HuH-7.5 (cell line): ENCODE results near the gene KCTD1.

Experiments
- DNase-seq: peaks from one replicate; pipeline ENCODE4 v3.0.0; 2011; ENCODE audit warnings: low spot score

The KCTD1 gene

GRCh38 chr18:26548415-26549262 lies at the start of gene KCTD1:
TSS of gene KCTD1 (minus strand) at chr18:26548553. CDS start at chr18:26548536, 17 bp downstream.
- peak; percentile 92 for DNase-seq

DNA sequence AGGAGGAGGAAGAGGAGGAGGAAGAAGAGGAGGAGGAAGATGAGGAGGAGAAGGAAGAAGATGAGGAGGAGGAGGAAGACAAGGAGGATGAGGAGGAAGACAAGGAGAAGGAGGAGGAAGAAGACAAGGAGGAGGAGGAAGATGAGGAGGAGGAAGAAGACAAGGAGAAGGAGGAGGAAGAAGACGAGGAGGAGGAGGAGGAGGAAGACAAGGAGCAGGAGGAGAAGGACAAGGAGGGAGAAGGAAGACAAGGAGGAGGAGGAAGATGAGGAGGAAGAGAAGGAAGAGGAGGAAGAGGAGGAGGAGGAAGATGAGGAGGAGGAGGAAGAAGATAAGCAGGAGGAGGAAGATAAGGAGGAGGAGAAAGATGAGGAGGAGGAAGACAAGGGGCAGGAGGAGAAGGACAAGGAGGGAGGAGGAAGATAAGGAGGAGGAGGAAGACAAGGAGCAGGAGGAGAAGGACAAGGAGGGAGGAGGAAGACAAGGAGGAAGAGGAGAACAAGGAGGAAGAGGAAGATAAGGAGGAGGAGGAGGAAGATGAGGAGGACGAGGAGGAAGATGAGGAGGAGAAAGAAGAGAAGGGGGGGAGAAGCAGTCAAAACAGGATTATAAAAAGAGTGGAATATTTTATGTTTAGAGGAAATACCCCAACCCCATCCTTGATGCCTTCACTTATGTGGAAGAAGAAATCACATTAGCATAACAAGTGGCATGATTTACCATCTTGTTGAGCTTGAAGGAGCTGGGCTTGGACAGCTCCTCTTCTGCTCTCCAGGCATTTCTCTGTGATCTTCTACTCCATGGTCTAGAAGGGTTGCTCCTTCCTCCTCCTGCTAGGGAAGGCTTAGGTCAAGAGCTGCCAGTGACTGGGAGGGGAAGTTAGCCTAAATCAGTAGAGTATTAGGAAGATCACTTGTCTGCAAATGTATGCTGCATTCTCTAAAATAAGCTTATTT lies 45.3 kb upstream of the KCTD1 start:
- no peak for DNase-seq

DNA sequence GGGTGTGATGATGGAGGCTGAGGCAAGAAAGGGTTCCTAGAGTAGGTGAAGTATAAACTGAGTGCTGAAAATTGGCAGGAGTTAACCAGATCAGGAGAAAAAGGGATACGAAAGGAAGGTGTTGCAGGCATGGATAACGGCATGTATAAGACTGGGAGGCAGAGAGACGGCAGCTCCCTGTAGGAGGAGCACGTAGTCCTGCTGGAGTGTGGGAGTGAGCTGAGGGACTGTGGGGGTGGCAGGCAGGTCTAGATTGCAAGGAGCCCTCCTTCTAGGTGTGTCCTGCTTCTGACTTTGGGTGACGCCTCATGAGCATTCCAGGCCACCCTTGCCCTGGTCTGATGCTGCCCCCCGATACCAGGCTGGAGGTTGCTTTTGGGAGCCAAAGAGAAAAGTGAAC lies 36.4 kb upstream of the KCTD1 start:
- DNase-seq = no peak

GRCh38 chr18:26579941-26580618 lies 31.7 kb upstream of the KCTD1 start:
- no peak for DNase-seq

GRCh38 chr18:26575865-26576217 lies 27.5 kb upstream of the KCTD1 start:
- DNase-seq = no peak

DNA sequence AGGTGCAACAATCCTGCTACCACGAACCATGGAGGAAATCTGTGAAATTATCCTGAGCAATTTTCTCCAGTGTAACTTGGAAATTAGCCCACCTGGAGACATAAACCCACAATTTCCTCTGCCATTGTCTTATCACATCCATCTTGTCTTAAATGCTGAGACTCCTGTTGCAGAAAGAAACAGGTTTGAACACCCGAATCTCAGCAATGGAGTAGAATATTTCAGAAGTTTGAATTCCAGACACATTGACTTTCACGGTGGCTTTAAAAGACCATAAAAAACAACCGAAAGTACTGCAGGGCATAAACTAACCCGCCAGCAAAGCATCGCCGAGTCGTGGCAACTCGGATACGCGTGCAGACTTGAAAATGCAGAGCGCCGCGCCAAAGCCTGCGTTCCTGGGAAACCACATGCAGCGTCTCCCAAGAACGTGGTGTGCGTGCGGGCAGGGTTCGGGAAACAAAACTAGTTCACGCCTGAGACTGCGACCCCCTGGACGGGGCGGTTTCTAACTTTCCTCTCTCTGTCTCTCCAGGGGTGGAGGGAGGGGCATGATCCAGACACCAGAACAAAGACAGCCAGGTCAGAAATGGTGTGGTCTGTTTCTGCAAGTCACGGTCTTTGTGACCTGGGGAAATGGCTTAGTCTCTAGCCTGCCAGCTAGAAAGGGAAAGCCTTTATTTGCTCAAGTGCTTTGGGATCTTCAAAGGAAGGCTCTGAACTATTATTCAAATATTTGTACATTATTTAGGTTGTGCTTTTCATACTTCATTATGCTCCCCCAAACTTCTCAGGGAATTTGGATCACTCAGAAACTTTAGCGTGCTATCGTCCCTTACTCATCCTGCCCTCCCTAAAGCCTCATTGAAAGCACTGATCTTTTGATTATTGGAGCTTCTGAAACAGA lies 26.9 kb upstream of the KCTD1 start:
- DNase-seq = no peak

DNA sequence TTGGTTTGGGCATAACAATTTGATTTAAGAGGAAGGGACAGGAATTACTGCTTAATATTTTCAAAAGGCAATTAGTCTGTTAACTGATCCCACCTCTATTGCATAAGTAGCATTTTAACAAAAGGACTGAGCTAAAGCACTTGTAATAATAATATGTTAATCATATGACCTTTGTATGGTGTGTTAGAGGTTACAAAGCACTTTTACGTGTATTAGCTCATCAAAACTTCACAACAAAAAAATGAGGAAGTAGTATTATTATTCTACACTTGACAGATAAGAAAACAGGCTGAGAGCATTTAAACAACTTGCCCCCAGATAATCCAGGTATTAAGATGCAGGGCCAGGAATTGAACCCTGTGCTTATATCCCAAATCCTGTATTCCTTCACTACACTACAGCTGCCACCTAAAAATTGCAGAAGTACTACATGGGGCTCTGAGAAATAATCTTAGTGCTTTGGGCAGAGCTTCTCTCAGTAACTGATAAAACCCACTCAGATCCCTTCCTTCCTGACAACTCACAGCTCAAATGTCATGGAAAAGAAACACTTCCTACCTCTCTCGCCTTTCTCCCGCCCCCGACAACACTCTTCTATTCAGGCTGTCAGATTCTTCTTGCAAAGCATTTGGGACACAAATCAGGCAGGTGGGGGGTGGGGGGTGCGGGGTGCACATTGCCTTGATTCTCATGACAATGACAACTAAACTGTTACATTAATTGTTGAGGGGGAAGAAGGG lies 20.7 kb upstream of the KCTD1 start:
- DNase-seq = no peak

- no peak for DNase-seq
Measured at GRCh38 chr18:26568513-26568912, 20.2 kb upstream of the KCTD1 start.

DNA sequence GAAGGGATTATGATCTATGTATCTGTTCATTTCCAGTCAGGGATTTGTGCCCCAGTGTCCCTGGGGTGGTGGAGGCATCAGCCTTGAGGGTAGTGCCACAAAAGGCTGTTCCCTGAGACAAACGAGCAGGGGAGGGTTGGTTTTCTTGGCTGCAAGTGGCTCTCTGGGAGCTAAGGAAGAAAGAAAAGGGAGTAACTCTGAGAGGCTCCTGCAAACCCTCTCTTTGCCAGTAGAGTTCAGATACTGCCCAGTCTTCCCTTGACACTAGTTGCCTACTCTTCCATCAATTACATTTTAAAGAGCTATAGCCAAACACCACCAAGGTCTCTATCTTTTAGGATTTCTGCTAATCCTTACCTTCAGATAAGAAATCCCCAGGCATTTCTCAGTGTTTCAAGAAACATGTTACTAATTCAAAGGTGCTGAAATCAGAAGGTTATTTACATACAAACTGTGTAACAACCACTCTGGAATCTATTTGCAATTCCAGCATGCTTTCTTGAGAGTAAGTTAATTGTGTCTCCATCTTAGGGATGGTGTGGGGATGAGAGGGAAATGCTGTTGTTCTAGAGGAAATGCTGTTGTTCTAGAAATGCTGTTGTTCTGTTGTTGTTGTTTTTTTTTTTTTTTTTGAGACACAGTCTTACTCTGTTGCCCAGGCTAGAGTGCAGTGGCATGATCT lies 18.7 kb upstream of the KCTD1 start:
- no peak for DNase-seq

DNA sequence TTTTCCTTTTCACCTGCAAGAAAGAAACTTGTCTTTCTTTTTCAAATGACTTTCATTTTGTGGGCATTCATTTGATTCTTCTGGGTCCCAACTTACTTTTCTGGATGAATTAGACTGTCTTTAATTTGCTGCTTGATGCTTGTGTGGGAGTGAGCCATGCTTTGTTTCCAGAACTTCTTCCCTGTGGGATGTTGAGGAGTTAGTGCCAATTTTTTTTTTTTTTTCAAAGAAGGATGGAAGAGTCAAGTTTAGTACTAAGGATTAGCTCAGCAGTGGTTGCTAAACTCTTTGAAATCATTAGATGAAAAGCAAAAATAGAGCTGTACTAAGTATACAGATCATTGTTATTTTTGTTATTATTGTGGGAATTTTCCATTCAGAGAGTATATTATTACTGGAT lies 17.2 kb upstream of the KCTD1 start:
- DNase-seq = no peak

GRCh38 chr18:26563024-26563423 lies 14.7 kb upstream of the KCTD1 start:
- DNase-seq = no peak

DNA sequence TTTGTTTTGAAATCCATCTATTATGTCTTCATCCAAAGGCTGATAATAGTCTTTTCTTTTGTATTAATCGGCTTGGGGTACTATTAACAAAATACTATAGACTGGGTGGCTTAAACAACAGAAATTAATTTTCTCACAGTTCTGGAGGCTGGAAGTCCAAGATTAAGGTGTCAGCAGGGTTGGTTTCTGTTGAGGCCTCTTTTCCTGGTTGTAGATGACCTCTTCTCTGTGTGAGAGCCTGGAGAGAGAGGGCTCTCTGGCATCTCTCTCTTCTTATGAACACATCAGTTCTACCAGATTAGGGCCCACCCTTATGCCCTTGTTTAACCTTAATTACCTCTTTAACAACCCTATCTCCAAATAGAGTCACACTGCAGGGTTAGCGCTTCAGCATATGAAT lies 14.2 kb upstream of the KCTD1 start:
- no peak for DNase-seq

DNA sequence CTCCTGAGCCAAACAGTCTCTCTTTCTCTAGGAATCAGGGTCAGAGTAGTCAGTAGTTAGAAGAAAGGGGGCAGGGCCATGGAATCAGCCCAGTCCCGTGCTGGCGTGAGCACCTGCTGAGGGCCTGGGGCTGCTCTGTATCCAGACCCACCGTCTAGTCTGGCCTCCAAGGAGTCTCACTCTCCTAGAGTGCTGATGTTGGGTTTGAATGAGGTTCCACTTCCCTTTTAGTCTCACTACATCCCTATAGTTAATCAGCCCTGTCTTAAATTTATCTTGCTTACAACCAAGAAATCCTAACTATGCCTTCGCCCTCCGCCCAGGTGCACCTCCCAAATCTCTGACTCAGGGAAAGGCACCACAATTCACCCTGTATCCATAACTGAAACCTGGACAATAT lies 13.4 kb upstream of the KCTD1 start:
- no peak for DNase-seq

GRCh38 chr18:26556573-26556972 lies 8.2 kb upstream of the KCTD1 start:
- DNase-seq = no peak

GRCh38 chr18:26555804-26556553 lies 7.6 kb upstream of the KCTD1 start:
- no peak for DNase-seq

DNA sequence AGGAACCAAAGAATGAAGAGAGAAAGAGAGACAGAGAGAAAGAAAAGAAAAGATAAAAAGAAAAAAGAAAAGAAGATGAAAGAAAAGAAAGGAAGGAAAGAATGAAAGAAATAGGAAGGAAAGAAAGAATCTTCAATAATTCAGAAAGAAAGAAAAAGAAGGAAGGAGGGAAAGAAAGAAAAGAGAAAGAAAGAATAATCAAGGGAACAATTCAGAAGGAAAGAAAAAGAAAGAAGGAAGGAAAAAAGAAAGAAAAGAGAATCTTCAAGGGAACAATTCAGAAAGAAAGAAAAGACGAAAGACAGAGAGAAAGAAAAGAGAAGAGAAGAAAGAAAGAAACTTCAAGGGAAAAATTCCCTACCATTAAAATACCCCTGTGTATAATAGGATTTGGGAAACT lies 5.6 kb upstream of the KCTD1 start:
- DNase-seq = no peak

GRCh38 chr18:26551695-26552081 lies 3.3 kb upstream of the KCTD1 start:
- no peak for DNase-seq

DNA sequence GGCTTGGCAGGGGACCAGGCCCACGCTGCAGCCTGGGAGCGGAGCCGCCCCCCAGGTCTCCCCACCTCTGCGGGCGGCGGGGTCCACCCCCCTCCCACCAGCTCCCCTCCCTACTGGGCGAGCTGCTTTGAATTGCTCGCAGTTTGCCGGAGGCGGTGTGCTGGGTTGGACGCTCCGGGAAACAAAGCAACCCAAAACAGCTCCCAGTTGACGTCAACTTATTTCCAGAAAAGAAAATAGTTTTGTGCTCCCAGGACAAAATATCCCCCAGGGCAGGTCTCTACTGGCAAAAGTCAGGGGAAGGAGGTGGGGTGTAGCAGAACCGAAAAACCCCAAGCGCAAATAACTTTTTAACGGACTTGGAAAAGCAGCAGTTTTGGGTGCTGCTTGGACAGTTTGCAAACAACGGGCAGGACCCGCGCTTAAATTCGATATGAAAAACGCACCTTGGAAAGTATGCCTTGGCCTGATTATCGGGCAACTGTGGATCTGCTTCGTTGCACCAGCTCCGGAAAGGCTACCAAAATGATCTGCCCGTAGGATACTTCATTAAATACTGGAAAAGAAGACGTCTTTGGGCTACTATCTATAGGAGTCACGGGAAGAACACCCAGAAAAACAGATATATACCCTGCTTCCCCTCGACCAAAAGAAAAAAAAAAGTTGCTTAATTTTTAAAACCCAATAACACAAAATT lies 2.8 kb upstream of the KCTD1 start:
- no peak for DNase-seq
